Hepatocyte (in vitro differentiated cells): ENCODE results near the gene DSTN.

Experiments
- EZH2 ChIP-seq: fragments of 200-600 bp; sonication (generic); IDR thresholded peaks from 2 replicates; pipeline ENCODE4 v1.6.1; 2016; ENCODE audit warnings: antibody characterized with exemption, mild to moderate bottlenecking, borderline replicate concordance
- EZH2phosphoT487 ChIP-seq: fragments of 200-600 bp; sonication (generic); IDR thresholded peaks from one replicate; pipeline ENCODE4 v1.6.1; 2018; ENCODE audit warnings: antibody characterized with exemption, mild to moderate bottlenecking, low read depth, moderate library complexity; ENCODE audit not compliant: unreplicated experiment, severe bottlenecking
- TF ChIP-seq, protein P1 (sequence below): fragments of 200-600 bp; sonication (generic); IDR thresholded peaks from 2 replicates; pipeline ENCODE4 v1.5.1; 2016; ENCODE audit warnings: antibody characterized with exemption, mild to moderate bottlenecking; ENCODE audit not compliant: poor library complexity

GRCh38 chr20:17545127-17545526, 24.7 kb upstream of the DSTN start:
- TF ChIP-seq, protein P1, sequence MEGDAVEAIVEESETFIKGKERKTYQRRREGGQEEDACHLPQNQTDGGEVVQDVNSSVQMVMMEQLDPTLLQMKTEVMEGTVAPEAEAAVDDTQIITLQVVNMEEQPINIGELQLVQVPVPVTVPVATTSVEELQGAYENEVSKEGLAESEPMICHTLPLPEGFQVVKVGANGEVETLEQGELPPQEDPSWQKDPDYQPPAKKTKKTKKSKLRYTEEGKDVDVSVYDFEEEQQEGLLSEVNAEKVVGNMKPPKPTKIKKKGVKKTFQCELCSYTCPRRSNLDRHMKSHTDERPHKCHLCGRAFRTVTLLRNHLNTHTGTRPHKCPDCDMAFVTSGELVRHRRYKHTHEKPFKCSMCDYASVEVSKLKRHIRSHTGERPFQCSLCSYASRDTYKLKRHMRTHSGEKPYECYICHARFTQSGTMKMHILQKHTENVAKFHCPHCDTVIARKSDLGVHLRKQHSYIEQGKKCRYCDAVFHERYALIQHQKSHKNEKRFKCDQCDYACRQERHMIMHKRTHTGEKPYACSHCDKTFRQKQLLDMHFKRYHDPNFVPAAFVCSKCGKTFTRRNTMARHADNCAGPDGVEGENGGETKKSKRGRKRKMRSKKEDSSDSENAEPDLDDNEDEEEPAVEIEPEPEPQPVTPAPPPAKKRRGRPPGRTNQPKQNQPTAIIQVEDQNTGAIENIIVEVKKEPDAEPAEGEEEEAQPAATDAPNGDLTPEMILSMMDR: no peak
- TF ChIP-seq EZH2 (no peak), EZH2phosphoT487 (no peak)
